Subcutaneous adipose tissue (tissue), 4 donors: ENCODE results near the gene TMEM181. TPM values are rescaled to one million over a fixed set of nuclear protein-coding genes. Genes with fewer than 3 reads are reported as not detected.

Experiments
- CTCF ChIP-seq: fragments of 450-650 bp; IDR thresholded peaks from one replicate; pipeline ENCODE4 v1.5.1; 2016; ENCODE audit warnings: low read depth, mild to moderate bottlenecking, control low read depth, antibody characterized with exemption, moderate library complexity
- total RNA-seq, 4 donors: library from RNA; depleted of rRNA; stranded (reverse); fragments of >200 nt; gene quantifications; one replicate each; pipeline ENCODE4 v1.1.0, GENCODE V29; 2016

Gene TMEM181
- total RNA-seq = 10 to 100 TPM; 15.1 to 33.1 (median 19.7) TPM

- TF ChIP-seq CTCF = no peak
These were observed at the start of gene TMEM181 for GRCh38 chr6:158559895-158560835. Gene TMEM181, plus strand, starts transcription at chr6:158560091. Its CDS starts 134 bp downstream, at chr6:158560225.

- no peak for TF ChIP-seq CTCF
These were observed 47.1 kb upstream of the TMEM181 start for GRCh38 chr6:158512809-158513208.

DNA sequence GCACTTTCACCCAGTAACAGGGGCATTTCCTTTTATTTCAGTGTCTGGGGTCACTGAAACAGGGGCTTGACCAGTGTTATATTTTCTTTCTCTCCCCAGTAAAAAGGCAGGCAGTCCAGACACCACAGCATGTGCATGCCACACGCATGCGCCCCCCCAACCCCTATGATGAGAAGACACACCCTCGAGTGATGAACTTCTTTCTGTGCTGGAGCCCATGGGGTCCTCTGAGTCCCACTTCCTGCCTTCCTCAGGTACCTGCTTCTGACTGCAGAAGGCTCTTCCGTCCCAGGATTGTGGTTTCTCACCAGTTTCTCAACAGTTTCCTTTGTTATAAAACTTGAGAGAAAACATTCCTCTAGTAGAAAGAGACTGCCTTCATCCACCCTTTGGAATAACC lies 45.7 kb upstream of the TMEM181 start:
- no peak for TF ChIP-seq CTCF

- no peak for TF ChIP-seq CTCF
These were observed 44.9 kb upstream of the TMEM181 start for GRCh38 chr6:158514991-158515390.

DNA sequence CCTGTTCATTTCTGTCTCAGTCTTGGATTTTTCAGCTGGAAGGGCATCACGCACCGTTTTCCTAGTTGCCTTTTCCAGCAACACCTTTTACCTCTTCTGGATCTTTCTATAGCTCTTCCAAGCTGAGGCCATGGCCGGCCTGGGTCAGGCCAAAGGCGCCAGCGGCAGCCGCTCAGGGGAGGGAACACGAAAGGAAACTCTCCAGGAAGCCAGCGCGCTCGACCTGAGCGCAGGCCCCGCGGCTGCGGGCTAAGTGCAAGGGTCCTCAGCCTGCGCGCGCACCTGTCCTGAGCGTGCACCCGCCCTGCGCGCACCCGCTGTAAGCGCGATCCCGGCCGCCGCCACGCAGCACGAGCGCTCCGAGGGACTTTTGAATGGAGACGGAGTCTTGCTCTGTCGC lies 43.8 kb upstream of the TMEM181 start:
- TF ChIP-seq CTCF = no peak

- no peak for TF ChIP-seq CTCF
These were observed 42.9 kb upstream of the TMEM181 start for GRCh38 chr6:158517038-158517437.

- no peak for TF ChIP-seq CTCF
These were observed 42.3 kb upstream of the TMEM181 start for GRCh38 chr6:158517581-158517980.
